Renal cortical epithelial cell (primary cell): ENCODE measurements around the gene PHYH. TPM values are rescaled to one million over a fixed set of nuclear protein-coding genes. Genes with fewer than 3 reads are reported as not detected.
"Not testable (repeated sequence)": the region's sequence is repeated elsewhere in the genome, so short reads cannot be mapped to it uniquely, and the experiment has no call there.

ENCODE experiments used
- DNase-seq: peaks from one replicate; pipeline ENCODE4 v3.0.0-alpha.2; 2011; ENCODE audit warnings: low read depth
- total RNA-seq: library from RNA; depleted of rRNA; stranded (reverse); fragments of >200 nt; gene quantifications from 2 replicates; pipeline ENCODE4 v1.2.3, GENCODE V29; 2014

PHYH gene
- total RNA-seq, 1 donor from 2014 or later: 25.1 TPM

- DNase-seq: no peak
Measured at GRCh38 chr10:13271552-13272163, 28.2 kb downstream of the PHYH start.

- DNase-seq: peak; percentile 5
Measured at GRCh38 chr10:13270877-13271551, 28.9 kb downstream of the PHYH start.

GRCh38 chr10:13268841-13269240, 31.0 kb downstream of the PHYH start:
- DNase-seq: no peak

GRCh38 chr10:13268310-13268709, 31.6 kb downstream of the PHYH start:
- no peak for DNase-seq

- DNase-seq: no peak
Measured at GRCh38 chr10:13263591-13263990, 36.3 kb downstream of the PHYH start.

- no peak for DNase-seq
Measured at GRCh38 chr10:13262433-13262832, 37.4 kb downstream of the PHYH start.

GRCh38 chr10:13257621-13258140, 42.2 kb downstream of the PHYH start:
- DNase-seq: no peak

GRCh38 chr10:13256627-13257026, 43.2 kb downstream of the PHYH start:
- no peak for DNase-seq

- DNase-seq: no peak
Measured at GRCh38 chr10:13253726-13254125, 46.1 kb downstream of the PHYH start.

GRCh38 chr10:13247784-13248183, 52.1 kb downstream of the PHYH start:
- DNase-seq: no peak

- DNase-seq: no peak
Measured at GRCh38 chr10:13247246-13247645, 52.6 kb downstream of the PHYH start.

- DNase-seq: not testable (repeated sequence)
Measured at GRCh38 chr10:13242260-13242659, 57.6 kb downstream of the PHYH start.

GRCh38 chr10:13241613-13242012, 58.3 kb downstream of the PHYH start:
- DNase-seq: no peak

GRCh38 chr10:13239923-13240322, 59.9 kb downstream of the PHYH start:
- DNase-seq: no peak

- DNase-seq: no peak
Measured at GRCh38 chr10:13238271-13239077, 61.4 kb downstream of the PHYH start.

- no peak for DNase-seq
Measured at GRCh38 chr10:13236638-13237037, 63.2 kb downstream of the PHYH start.

- not testable (repeated sequence) for DNase-seq
Measured at GRCh38 chr10:13234736-13235135, 65.1 kb downstream of the PHYH start.

- DNase-seq: no peak
Measured at GRCh38 chr10:13234172-13234571, 65.7 kb downstream of the PHYH start, which contains the start of gene UCMA. UCMA (minus strand) TSS chr10:13234374; CDS start chr10:13234258, 116 bp downstream.

- DNase-seq: no peak
Measured at GRCh38 chr10:13233358-13233757, 66.5 kb downstream of the PHYH start.

GRCh38 chr10:13231808-13232207, 68.1 kb downstream of the PHYH start:
- DNase-seq: no peak

- DNase-seq: no peak
Measured at GRCh38 chr10:13231190-13231589, 68.7 kb downstream of the PHYH start.
